Ishikawa (cell line): ENCODE results near the gene RASSF4.

Experiments used
- CEBPB ChIP-seq: IDR thresholded peaks from 2 replicates; pipeline ENCODE4 v1.6.1; 2012
- CREB1 ChIP-seq: IDR thresholded peaks from 2 replicates; pipeline ENCODE4 v1.6.1; 2012; ENCODE audit warnings: low read depth
- EGR1 ChIP-seq: IDR thresholded peaks from 2 replicates; pipeline ENCODE4 v1.6.1; 2012
- EP300 ChIP-seq: IDR thresholded peaks from 2 replicates; pipeline ENCODE4 v1.6.1; 2012; ENCODE audit warnings: borderline replicate concordance
- FOXM1 ChIP-seq: IDR thresholded peaks from 2 replicates; pipeline ENCODE4 v1.6.1; 2012; ENCODE audit warnings: low read depth, borderline replicate concordance
- NFIC ChIP-seq: IDR thresholded peaks from 2 replicates; pipeline ENCODE4 v1.6.1; 2012
- RAD21 ChIP-seq: IDR thresholded peaks from 2 replicates; pipeline ENCODE4 v1.6.1; 2012; ENCODE audit warnings: low read depth
- TAF1 ChIP-seq: IDR thresholded peaks from 2 replicates; pipeline ENCODE4 v1.6.1; 2012; ENCODE audit warnings: low read depth, mild to moderate bottlenecking
- TCF12 ChIP-seq: IDR thresholded peaks from 2 replicates; pipeline ENCODE4 v1.6.1; 2012; ENCODE audit warnings: low read depth
- TEAD4 ChIP-seq: IDR thresholded peaks from 2 replicates; pipeline ENCODE4 v1.6.1; 2012
- YY1 ChIP-seq: IDR thresholded peaks from 2 replicates; pipeline ENCODE4 v1.6.1; 2012; ENCODE audit warnings: low read depth
- ZBTB7A ChIP-seq: IDR thresholded peaks from 2 replicates; pipeline ENCODE4 v1.6.1; 2012; ENCODE audit warnings: low read depth
- TF ChIP-seq, protein P1 (sequence below): IDR thresholded peaks from 2 replicates; pipeline ENCODE4 v1.6.1; 2012
- TF ChIP-seq, protein P2 (sequence below): IDR thresholded peaks from 2 replicates; pipeline ENCODE4 v1.6.1; 2012; ENCODE audit warnings: low read depth, mild to moderate bottlenecking
- TF ChIP-seq, protein P3 (sequence below): IDR thresholded peaks from 2 replicates; pipeline ENCODE4 v1.6.1; 2012

The RASSF4 gene

DNA sequence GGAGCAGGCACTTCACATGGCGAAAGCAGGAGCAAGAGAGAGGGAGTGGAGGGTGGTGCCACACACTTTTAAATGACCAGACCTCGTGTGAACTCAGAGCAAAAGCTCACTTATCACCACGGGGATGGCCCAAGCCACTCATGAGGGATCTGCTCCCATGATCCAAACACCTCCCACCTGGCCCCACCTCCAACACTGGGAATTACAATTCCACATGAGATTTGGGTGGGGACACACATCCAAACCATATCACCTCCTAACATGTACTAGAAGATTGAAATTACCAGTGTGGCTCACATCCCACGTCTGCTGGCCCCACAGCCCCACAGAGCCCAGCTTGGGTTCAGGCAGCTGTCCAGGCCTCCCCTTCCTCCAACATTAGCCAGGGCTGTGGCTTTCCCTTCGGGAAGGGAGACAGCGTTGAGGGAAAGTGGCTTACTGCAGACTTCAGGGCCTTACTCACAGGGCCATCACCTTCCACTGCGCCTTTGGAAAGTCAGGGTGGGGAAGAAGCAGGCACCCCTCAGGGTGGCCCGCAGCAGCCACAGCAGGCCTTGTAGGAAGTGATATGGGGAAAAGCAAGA, 11.3 kb downstream of the RASSF4 start:
- no peak for TF ChIP-seq EGR1
- TF ChIP-seq ZBTB7A, result no peak
- no peak for TF ChIP-seq NFIC
- no peak for TF ChIP-seq TEAD4
- TF ChIP-seq, protein P1, sequence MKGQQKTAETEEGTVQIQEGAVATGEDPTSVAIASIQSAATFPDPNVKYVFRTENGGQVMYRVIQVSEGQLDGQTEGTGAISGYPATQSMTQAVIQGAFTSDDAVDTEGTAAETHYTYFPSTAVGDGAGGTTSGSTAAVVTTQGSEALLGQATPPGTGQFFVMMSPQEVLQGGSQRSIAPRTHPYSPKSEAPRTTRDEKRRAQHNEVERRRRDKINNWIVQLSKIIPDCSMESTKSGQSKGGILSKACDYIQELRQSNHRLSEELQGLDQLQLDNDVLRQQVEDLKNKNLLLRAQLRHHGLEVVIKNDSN, result no peak
- no peak for TF ChIP-seq EP300
- TF ChIP-seq CREB1, result no peak
- TF ChIP-seq, protein P2, sequence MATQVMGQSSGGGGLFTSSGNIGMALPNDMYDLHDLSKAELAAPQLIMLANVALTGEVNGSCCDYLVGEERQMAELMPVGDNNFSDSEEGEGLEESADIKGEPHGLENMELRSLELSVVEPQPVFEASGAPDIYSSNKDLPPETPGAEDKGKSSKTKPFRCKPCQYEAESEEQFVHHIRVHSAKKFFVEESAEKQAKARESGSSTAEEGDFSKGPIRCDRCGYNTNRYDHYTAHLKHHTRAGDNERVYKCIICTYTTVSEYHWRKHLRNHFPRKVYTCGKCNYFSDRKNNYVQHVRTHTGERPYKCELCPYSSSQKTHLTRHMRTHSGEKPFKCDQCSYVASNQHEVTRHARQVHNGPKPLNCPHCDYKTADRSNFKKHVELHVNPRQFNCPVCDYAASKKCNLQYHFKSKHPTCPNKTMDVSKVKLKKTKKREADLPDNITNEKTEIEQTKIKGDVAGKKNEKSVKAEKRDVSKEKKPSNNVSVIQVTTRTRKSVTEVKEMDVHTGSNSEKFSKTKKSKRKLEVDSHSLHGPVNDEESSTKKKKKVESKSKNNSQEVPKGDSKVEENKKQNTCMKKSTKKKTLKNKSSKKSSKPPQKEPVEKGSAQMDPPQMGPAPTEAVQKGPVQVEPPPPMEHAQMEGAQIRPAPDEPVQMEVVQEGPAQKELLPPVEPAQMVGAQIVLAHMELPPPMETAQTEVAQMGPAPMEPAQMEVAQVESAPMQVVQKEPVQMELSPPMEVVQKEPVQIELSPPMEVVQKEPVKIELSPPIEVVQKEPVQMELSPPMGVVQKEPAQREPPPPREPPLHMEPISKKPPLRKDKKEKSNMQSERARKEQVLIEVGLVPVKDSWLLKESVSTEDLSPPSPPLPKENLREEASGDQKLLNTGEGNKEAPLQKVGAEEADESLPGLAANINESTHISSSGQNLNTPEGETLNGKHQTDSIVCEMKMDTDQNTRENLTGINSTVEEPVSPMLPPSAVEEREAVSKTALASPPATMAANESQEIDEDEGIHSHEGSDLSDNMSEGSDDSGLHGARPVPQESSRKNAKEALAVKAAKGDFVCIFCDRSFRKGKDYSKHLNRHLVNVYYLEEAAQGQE, result no peak
- TF ChIP-seq YY1, result no peak
- no peak for TF ChIP-seq CEBPB
- TF ChIP-seq TAF1, result no peak
- no peak for TF ChIP-seq FOXM1
- TF ChIP-seq, protein P3, sequence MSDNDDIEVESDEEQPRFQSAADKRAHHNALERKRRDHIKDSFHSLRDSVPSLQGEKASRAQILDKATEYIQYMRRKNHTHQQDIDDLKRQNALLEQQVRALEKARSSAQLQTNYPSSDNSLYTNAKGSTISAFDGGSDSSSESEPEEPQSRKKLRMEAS, result no peak
- no peak for TF ChIP-seq TCF12
- no peak for TF ChIP-seq RAD21

DNA sequence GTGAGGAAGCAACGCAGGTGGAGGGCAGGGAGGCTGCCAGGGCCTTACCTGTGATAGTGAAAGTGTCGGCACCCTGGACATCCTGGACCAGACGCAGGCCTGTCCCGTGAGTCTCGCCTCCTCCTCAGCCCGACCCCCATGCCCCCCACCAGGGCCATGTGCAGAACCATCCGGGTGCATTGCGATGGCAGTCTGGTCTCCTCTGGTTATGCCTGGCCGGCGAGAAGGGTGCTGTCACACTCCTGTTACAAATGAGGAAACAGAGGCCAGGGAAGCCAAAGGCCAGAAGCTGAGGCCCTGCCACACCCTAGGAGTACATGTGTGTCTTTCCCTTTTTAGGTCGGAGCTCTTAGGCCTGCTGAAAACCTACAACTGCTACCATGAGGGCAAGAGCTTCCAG, 11.8 kb downstream of the RASSF4 start:
- no peak for TF ChIP-seq EGR1
- no peak for TF ChIP-seq ZBTB7A
- TF ChIP-seq, protein P1, result no peak

DNA sequence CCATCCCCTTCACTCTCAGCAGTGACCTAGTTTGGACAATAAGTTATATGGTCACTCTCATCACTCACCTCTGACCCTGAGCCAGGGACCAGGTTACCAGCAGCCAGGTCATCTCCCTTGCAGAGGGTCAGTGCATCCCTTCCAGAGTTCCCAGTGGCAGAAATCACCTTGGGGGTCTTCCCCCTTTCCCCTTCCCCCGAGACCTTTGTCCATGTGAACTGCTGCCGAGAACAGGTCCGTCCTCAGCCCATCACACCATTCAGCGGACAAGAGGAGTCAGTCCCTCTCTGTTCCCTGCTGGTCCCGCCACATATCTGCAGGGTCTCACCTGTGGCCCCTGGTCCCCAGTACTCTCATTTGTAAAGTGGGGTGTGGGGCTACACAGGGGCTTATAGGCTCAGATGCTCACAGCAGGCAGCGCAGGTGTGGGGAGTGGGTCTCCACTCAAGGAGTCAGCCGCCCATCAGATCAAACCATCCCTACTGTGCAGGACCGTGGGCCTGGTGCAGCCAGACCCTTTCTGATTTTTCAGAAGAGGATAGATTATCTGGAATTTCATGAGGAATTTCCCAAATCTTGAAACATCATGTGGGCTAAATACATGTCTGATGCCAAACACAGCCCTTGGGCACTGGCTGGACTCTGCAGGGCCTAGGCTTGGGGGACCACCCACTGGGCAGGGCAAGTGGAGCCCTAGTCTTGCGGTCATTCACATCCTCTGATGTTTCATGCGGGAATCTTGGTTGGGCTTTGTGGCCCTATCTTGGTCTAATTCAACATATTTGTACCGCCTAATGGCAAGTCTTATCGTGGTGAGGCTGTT, 12.5 kb downstream of the RASSF4 start:
- no peak for TF ChIP-seq EGR1
- no peak for TF ChIP-seq EP300
- TF ChIP-seq TAF1, result no peak
- TF ChIP-seq, protein P1, result no peak
- TF ChIP-seq FOXM1, result no peak
- TF ChIP-seq YY1, result no peak
- TF ChIP-seq CREB1, result no peak
- TF ChIP-seq TEAD4, result no peak
- no peak for TF ChIP-seq RAD21
- TF ChIP-seq ZBTB7A, result no peak
- TF ChIP-seq, protein P3, result no peak
- TF ChIP-seq CEBPB, result no peak
- TF ChIP-seq, protein P2, result no peak
- no peak for TF ChIP-seq NFIC
- TF ChIP-seq TCF12, result no peak

DNA sequence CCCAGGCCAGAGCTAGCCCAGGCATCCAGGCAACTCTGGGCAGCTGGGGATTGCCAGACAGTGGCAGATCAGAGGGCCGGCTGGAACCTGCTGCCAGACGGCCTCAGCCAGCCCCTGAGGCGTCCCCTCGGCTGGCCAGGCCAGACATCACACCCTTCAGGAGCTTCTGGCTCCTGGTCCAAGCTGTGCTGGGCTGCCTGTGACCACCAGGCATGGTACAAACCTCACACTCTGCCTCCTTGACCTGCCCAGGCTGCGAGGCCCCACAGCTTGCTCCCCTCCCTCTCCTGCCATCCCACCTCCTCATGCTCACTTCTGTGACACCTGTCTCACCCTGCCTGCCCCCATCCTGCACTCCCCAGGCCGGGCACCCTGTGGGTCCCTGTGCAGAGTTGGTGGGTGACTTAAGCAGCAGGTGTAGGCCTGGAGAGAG, 13.3 kb downstream of the RASSF4 start:
- TF ChIP-seq, protein P3, result no peak
- TF ChIP-seq TEAD4 (no peak), CEBPB (no peak), TAF1 (no peak), CREB1 (no peak), EP300 (no peak), EGR1 (no peak), ZBTB7A (no peak), NFIC (no peak), RAD21 (no peak), TCF12 (no peak), YY1 (no peak), FOXM1 (no peak)
- TF ChIP-seq, protein P2, result no peak
- TF ChIP-seq, protein P1, result no peak
